Ascending aorta (tissue), 2 donors: ENCODE data around the gene TBC1D2. TPM values are rescaled to one million over a fixed set of nuclear protein-coding genes. Genes with fewer than 3 reads are reported as not detected.

Experiments used
- DNase-seq, 2 donors: peaks; one replicate each; pipeline ENCODE4 v3.0.0-alpha.2; 2019; ENCODE audit warnings: low spot score in 2 of 2
- H3K27ac ChIP-seq, 2 donors: fragments of 200-600 bp; sonication (generic); one replicate each; pipeline ENCODE4 v1.5.1; 2016 to 2017; ENCODE audit warnings: mild to moderate bottlenecking in 1 of 2
- H3K27me3 ChIP-seq: fragments of 200-600 bp; sonication (generic); one replicate; pipeline ENCODE4 v1.5.1; 2017
- H3K36me3 ChIP-seq, 2 donors: fragments of 200-600 bp; sonication (generic); one replicate each; pipeline ENCODE4 v1.5.1; 2016
- H3K4me1 ChIP-seq, 2 donors: fragments of 200-600 bp; sonication (generic); one replicate each; pipeline ENCODE4 v1.5.1; 2016 to 2017; ENCODE audit warnings: mild to moderate bottlenecking in 1 of 2
- H3K4me3 ChIP-seq, 2 donors: fragments of 200-600 bp; sonication (generic); one replicate each; pipeline ENCODE4 v1.5.1; 2016 to 2017; ENCODE audit warnings: mild to moderate bottlenecking in 1 of 2
- H3K9me3 ChIP-seq, 2 donors: fragments of 200-600 bp; sonication (generic); one replicate each; pipeline ENCODE4 v1.5.1; 2016
- CTCF ChIP-seq, 3 experiments: fragments of 200-600 bp in 2 of 3; fragments of 450-650 bp in 1 of 3; sonication (generic) in 2 of 3; IDR thresholded peaks; one replicate each; pipeline ENCODE4 v1.5.1; 2016 to 2019; ENCODE audit warnings: antibody characterized with exemption in 3 of 3, mild to moderate bottlenecking in 1 of 3, moderate library complexity in 1 of 3
- intact Hi-C: fragments of 100-400 bp; cut with DNase I; formaldehyde crosslinking; loops from one replicate; pipeline ENCODE4 v1.15.1; 2023
- total RNA-seq: library from RNA; depleted of rRNA; stranded (reverse); fragments of >200 nt; gene quantifications from one replicate; pipeline ENCODE4 v1.1.0, GENCODE V29; 2016

The TBC1D2 gene
- total RNA-seq, 1 donor from 2014 or later: 32.5 TPM

- Histone ChIP-seq H3K9me3 (no peaks in the 10 kb centered on the region), H3K27me3 (no peaks in the 10 kb centered on the region), H3K4me3 (no peak overlapping the region), H3K27ac (no peak overlapping the region), H3K36me3 (peaks cover 20 to 25% of the 10 kb centered on the region in 2 donors), H3K4me1 (no peaks in the 10 kb centered on the region)
- intact Hi-C loops: no loop called here
- no peak for TF ChIP-seq CTCF (IDR thresholded peaks at IDR 0.05)
- no peak for DNase-seq
Measured at GRCh38 chr9:98210435-98210834, 45.0 kb downstream of the TBC1D2 start.

GRCh38 chr9:98209530-98209929 lies 45.9 kb downstream of the TBC1D2 start:
- intact Hi-C loops: loop anchor here (5.0 kb wide), 1 partner anchor 287 kb away; the partner anchor contains the start of gene TRMO
- Histone ChIP-seq H3K4me3 (no peak overlapping the region), H3K27ac (no peak overlapping the region), H3K4me1 (no peaks in the 10 kb centered on the region), H3K27me3 (no peaks in the 10 kb centered on the region), H3K36me3 (peaks cover 20 to 25% of the 10 kb centered on the region in 2 donors), H3K9me3 (no peaks in the 10 kb centered on the region)
- no peak for TF ChIP-seq CTCF (IDR thresholded peaks at IDR 0.05)
- DNase-seq: no peak

- no peaks in the 10 kb centered on the region for H3K27me3 ChIP-seq
- no peak overlapping the region for H3K27ac ChIP-seq
- DNase-seq: no peak
- no peaks in the 10 kb centered on the region for H3K9me3 ChIP-seq
- H3K36me3 ChIP-seq: peaks cover 16 to 25% of the 10 kb centered on the region in 2 donors
- H3K4me1 ChIP-seq: no peaks in the 10 kb centered on the region
- TF ChIP-seq CTCF (IDR thresholded peaks at IDR 0.05): no peak
- no peak overlapping the region for H3K4me3 ChIP-seq
- intact Hi-C loops: loop anchor here (5.0 kb wide), 1 partner anchor 286 kb away; the partner anchor contains the start of gene TRMO
Measured at GRCh38 chr9:98208635-98209034, 46.8 kb downstream of the TBC1D2 start.

GRCh38 chr9:98207606-98208005 lies 47.8 kb downstream of the TBC1D2 start:
- intact Hi-C loops: loop anchor here (5.0 kb wide), 1 partner anchor 285 kb away; the partner anchor contains the start of gene TRMO
- no peak overlapping the region for H3K4me3 ChIP-seq
- H3K27me3 ChIP-seq: no peaks in the 10 kb centered on the region
- peaks cover 11 to 21% of the 10 kb centered on the region in 2 donors for H3K36me3 ChIP-seq
- TF ChIP-seq CTCF (IDR thresholded peaks at IDR 0.05): no peak
- H3K9me3 ChIP-seq: no peaks in the 10 kb centered on the region
- H3K27ac ChIP-seq: no peak overlapping the region
- H3K4me1 ChIP-seq: no peaks in the 10 kb centered on the region
- DNase-seq: no peak

GRCh38 chr9:98206754-98207153 lies 48.7 kb downstream of the TBC1D2 start:
- Histone ChIP-seq H3K27ac (no peak overlapping the region), H3K4me3 (no peak overlapping the region), H3K9me3 (no peaks in the 10 kb centered on the region), H3K36me3 (peaks cover 11 to 20% of the 10 kb centered on the region in 2 donors), H3K4me1 (no peaks in the 10 kb centered on the region), H3K27me3 (no peaks in the 10 kb centered on the region)
- intact Hi-C loops: loop anchor here (5.0 kb wide), 1 partner anchor 284 kb away; the partner anchor contains the start of gene TRMO
- no peak for TF ChIP-seq CTCF (IDR thresholded peaks at IDR 0.05)
- no peak for DNase-seq

- DNase-seq: no peak
- H3K27ac ChIP-seq: no peak overlapping the region
- intact Hi-C loops: loop anchor here (1.0 to 5.0 kb wide), 2 partner anchors 59 to 282 kb away; partner anchors contain the start of gene TRMO
- H3K27me3 ChIP-seq: no peaks in the 10 kb centered on the region
- no peak overlapping the region for H3K4me3 ChIP-seq
- no peaks in the 10 kb centered on the region for H3K4me1 ChIP-seq
- no peaks in the 10 kb centered on the region for H3K9me3 ChIP-seq
- peaks cover 0 to 15% of the 10 kb centered on the region in 2 donors for H3K36me3 ChIP-seq
- no peak for TF ChIP-seq CTCF (IDR thresholded peaks at IDR 0.05)
Measured at GRCh38 chr9:98204692-98205091, 50.8 kb downstream of the TBC1D2 start.
